GM21360 (cell line): ENCODE measurements around the gene DLGAP3.

Source experiments
- ATAC-seq: cut with Tn5 transposase; IDR thresholded peaks from one replicate; pipeline ENCODE4 v1.9.1; 2021; ENCODE audit warnings: mild to moderate bottlenecking, moderate library complexity; ENCODE audit not compliant: unreplicated experiment

The DLGAP3 gene

DNA sequence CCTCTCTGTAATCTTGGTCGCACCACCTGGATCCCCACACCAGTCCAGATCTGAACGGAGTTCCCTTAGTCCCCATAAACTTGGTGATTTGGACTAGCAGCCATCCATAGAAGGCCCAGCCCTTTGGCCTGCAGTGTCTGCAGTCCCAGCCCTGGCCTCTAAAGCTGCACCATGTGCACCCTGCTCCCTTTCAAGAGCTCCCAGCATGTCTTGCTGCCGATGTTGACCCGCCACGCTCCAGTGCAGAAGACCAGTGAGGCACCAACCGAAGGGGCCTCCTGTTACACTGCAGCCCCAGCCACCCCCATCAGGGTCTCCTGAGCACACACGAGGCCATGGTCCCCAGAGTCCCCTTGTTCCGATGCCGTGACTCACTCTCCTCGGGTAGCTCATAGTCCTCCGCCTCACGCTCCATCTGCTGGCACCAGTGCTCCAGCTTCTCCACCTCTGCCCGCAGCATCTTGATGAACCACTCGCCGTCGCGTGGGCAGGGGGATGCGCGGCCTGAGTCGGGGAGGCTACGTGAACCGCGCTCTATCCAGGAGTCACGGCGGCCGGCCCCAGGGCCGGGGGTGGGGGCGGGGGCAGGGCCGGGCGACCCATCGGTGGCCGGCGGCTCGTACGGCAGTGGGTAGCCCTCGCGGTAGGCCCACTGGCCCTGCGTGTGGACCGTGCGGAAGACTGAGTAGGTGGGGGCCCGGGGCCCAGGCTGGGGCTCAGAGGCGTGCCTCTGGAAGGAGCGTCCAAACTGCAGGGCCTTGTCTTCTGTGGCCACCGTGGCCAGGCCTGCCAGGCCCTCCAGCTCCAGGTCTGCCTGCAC, 61.0 kb downstream of the DLGAP3 start:
- ATAC-seq = no peak

GRCh38 chr1:34867415-34867814, 62.0 kb downstream of the DLGAP3 start:
- no peak for ATAC-seq

DNA sequence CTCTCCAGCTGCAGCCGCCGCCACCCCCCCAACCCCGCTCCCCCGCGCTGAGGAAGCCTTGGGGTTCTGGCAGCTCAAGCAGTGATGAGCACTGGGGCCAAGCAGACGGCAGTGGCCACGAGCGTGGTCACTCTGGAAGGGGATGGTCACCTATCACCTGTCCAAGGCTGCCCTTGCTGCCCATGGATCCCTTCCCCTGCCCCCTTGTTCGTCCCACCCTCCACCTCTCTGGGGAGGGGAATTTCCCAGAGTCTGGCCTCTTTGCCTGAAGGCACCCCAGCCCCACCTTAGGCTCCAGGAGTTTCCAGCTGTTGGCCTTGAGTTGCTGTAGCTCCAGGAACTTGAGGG, 62.7 kb downstream of the DLGAP3 start:
- ATAC-seq = no peak

DNA sequence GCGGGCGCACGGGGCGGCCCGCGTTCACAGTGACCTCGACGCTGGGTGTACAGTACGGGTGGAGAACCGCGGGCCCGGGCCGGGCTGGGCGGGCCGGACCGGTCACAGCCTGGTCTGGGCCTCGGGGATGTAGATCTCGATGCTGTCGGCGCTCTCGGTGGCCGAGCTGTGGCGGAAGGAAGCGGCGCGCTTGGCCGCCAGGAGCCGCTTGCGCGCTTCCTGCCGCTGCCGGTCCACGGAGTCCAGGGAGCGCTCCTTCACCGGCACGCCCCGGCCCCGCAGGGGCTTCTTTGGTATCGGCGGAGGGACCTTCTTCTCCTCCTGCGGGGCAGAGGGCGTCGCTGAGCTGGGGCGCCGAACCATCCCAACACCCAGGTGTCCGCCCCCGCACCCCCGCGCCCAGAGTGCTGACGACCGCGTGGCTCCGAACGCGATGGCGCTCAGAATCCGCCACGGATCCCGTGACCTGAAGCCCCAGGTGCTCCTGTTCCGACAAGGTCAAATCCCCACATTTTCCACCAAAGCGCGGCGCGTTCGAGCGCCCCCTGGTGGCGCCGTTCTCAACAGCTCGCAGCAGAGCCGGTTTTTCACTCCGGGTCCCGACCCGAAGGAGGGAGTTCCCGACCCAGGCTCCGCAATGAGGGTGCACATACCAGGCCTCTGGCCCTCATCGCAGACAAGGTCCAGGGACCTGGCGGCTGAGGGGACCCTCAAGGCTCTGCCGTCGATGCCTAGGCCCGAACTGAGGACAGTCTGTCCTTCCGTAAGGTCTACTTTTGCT, 63.3 kb downstream of the DLGAP3 start:
- peak; percentile 52 for ATAC-seq

DNA sequence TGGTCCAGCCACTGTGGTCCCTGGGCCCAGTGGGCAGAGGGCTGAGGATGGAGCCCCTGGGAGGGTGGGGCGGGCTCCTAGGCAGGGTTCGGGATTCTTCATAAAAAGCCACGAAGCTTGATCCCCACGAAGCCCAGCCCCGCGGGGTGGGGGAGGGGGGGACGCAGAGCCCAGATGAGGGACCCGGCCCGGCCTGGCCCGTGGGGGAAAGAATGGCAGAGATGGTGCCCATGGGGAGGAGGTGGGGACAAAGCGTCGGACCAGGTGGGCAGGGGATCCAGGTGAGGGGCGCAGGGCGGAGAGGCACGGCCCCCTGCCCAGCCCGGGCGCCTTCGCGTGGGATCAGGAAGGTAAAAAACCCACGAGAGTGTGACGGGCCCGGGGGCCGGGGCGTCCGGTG, 63.9 kb downstream of the DLGAP3 start:
- no peak for ATAC-seq

DNA sequence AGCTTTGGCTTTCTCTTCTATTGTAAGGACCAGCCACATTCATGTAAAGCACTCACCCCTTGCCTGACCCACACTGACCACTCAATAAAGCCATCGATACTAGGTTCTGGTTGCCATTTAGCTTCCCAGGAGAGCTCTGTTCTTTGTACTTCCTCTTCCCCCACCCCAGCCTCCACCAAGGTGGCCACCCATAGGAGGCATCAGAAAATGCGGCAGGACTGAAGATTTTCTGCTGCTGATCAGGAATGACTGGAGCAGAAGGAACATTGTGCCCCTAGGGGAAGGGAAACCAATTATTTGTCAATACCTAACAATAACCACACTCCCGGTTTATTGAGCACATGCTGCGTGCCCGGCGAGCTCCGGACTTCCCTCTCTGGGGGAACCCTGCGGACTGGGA, 64.7 kb downstream of the DLGAP3 start:
- no peak for ATAC-seq

GRCh38 chr1:34863501-34863900, 65.9 kb downstream of the DLGAP3 start:
- no peak for ATAC-seq

DNA sequence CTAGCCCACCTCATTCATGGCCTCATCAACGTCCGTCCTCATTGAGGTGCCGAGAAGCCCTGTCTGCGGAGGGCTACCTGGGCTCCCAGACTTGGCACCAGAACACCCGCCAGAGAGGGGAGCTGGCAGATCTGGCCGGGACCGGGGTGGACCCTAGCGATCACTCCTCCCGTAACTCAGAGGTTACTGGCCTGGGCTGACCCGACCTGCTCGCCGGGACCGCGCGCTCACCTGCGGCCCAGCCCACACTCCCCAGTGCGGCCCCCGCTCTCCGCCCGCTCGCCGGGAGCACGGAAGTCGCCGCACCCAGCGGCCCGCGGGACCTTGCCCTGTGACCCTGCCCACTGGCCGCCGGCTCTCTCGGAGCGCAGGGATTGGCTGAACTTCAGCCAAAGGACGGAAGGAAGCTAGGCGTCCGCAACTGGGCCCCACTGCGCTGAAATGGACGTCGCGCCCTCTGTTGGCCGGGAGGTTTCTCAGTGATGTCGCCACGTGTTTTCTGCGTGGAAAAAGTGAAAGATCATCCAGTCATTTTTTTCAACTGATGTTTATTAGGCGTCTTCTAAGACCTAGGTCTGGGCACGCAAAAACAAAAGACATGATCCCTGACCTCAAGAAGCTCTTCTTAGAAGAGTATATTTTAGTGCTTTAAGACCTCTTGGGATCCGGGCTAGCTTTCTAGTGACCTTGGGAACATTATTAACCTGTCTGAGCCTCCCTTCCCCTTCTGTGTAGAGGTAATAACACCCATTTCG, 69.8 kb downstream of the DLGAP3 start, which contains the start of gene SMIM12:
SMIM12 (minus strand) TSS at position 304 of the 755 bp plus-strand sequence. CDS start 3,772 bp downstream, outside the sequence.
- peak; percentile 95 for ATAC-seq

DNA sequence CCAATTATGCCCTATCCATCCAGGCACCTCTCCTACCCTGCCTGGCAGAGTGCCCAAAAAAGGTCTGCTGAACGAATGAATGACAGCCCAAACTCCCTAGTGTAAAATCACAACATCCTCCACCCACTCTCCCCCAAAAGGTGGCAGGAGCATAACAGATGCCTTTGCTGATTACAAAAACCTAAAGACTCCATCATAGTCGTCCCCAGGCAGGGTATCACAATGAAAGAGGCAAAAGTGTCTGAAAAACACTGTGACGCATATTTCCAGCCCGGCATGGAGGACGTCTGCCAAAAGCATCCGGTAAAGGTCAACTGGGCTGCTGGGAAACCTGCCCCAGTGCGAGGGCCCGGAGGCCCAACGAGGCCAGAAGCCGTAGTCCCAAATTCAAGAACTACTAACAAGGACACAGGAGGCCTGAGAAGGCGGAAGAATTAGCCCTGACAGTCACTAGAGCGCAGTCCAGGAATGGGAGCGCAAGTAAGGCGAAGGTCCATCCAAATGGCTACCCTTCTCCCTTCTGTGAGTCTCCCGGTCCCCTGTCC, 70.5 kb downstream of the DLGAP3 start:
- ATAC-seq = no peak

GRCh38 chr1:34856697-34857096, 72.8 kb downstream of the DLGAP3 start:
- ATAC-seq = no peak

- peak; percentile 90 for ATAC-seq
Observed at GRCh38 chr1:34852677-34853217, 76.7 kb downstream of the DLGAP3 start.

DNA sequence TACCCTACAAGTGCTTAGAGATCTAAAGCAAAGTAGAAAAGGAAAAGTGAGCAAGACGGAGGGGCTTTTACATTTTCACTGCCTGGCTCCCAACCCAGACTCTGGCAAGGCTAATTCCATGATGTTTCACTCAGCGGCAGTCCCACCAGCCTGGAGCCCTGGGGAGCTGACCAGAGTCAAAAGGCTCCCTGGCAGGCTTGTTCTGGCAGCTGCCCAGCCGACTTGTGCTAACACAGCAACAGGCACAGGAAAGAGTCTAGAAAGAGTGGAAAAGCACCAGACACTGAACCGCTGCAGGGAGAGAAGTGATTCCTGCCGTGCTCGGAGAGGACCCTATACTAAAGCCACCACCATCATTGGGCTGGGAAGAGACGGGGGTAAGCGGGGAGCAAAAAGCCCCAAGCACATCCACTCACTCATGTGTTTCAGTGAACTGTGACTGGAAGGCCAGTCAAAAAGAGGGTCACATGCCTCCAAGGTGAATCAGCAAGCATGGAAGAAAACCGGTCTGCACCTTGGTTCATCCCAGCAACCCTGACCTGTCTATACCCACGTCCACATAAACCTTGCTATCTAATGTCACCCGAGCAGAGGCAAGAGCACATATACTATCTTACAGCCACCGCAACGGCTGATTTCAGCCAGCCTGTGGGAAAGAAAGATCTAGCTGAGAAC, 77.9 kb downstream of the DLGAP3 start:
- ATAC-seq = no peak

DNA sequence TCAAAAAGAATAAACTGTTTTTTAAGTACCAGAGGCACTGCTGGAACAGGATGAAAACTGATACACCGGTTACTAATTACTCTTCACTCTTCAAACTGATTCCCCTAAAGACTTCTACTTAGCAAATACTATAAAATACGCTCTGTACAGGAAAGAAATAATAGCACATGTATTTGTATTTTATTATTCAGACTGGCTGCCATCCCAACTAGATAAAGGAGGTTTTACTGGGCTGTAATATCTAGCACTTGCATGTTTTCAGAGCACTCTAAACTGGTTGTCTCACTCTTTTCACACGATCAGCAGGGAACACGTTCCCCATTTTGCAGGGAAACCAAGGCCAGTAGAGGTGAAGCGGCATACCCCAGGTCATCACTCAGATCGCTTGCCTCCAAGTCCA, 79.1 kb downstream of the DLGAP3 start:
- no peak for ATAC-seq

GRCh38 chr1:34847094-34847493, 82.4 kb downstream of the DLGAP3 start:
- no peak for ATAC-seq

GRCh38 chr1:34846265-34846664, 83.2 kb downstream of the DLGAP3 start:
- no peak for ATAC-seq

DNA sequence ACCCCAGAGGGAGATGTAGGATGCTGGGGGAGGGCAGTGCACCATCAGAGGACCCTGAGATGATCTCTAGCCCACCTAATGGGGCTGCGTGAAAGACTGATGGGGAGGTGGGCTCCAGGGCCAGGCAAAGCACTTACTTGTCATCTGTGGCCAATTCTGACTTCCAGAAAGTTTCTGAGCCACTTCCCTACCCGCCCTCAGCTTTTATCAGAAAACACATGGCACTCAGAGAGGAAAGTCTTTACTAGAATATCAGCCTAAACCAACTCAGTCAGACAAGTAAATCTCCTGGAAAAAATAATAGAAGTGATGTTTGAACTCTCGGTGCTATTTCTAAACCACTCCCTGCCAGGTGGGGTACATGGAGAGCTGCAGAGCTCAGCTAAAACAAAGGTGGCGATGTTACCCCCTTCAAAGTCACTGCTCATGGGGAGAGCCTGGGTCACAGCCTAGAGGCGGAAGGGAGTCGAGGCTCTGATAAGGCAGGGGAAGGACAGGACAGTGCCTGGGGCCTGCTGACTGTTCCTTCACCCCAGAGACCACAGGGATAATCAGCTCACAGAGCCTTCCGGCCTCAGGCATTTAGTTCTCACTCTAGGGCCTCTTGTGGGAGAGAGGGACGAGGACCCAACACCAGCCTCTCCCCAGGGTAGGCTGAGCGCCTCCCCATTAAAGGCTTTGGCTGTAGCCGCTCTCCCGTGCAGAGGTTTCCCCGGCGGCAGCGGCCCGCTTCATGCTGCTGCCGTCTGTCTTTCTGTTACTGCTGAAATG, 84.1 kb downstream of the DLGAP3 start:
- ATAC-seq = no peak

- no peak for ATAC-seq
Observed at GRCh38 chr1:34844252-34844634, 85.2 kb downstream of the DLGAP3 start.

GRCh38 chr1:34843392-34844251, 85.8 kb downstream of the DLGAP3 start:
- no peak for ATAC-seq

GRCh38 chr1:34842952-34843371, 86.5 kb downstream of the DLGAP3 start:
- ATAC-seq = no peak
